ENCODE results near the gene ZBTB49.

DNA sequence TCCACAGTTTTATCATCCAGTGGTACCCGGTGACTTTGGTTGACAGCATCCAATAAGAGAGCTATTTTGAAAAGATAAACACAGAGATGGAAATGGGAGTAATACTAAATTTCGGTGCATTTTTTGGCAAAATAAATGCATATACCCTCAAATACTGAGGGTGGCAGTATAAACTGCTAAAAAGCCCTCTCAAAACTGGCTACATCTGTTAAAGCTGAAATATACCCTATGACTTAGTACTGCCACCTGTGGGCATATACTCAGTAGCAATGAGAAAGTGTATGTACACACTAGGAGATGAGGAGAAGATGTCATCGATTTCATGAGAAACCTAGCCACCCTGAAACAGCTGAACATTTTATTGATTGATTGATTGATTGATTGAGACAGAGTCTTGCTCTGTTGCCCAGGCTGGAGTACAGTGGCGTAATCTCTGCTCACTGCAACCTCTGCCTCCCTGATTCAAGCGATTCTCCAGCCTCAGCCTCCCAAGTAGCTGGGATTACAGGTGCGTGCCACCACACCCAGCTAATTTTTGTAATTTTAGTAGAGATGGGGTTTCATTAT is 29.8 kb upstream of the ZBTB49 start:
- TF ChIP-seq SMAD3 (CRISPR knock-in tag; IDR thresholded peaks at IDR 0.05; ENCODE audit: borderline replicate concordance), result no peak
- TF ChIP-seq, protein P1, sequence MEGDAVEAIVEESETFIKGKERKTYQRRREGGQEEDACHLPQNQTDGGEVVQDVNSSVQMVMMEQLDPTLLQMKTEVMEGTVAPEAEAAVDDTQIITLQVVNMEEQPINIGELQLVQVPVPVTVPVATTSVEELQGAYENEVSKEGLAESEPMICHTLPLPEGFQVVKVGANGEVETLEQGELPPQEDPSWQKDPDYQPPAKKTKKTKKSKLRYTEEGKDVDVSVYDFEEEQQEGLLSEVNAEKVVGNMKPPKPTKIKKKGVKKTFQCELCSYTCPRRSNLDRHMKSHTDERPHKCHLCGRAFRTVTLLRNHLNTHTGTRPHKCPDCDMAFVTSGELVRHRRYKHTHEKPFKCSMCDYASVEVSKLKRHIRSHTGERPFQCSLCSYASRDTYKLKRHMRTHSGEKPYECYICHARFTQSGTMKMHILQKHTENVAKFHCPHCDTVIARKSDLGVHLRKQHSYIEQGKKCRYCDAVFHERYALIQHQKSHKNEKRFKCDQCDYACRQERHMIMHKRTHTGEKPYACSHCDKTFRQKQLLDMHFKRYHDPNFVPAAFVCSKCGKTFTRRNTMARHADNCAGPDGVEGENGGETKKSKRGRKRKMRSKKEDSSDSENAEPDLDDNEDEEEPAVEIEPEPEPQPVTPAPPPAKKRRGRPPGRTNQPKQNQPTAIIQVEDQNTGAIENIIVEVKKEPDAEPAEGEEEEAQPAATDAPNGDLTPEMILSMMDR (IDR thresholded peaks at IDR 0.05), result no peak
- TF ChIP-seq ELF4 (CRISPR knock-in tag; IDR thresholded peaks at IDR 0.05; ENCODE audit: low read depth), result no peak
